ENCODE data around the gene SLFN14. TPM values are rescaled to one million over a fixed set of nuclear protein-coding genes. Genes with fewer than 3 reads are reported as not detected.
"Not testable (repeated sequence)": the region's sequence is repeated elsewhere in the genome, so short reads cannot be mapped to it uniquely, and the experiment has no call there.

The SLFN14 gene
- total RNA-seq, 1 experiment from 2014 or later, result not detected

- H3K27ac ChIP-seq, result no peak overlapping the region
- no peak for DNase-seq
- H3K36me3 ChIP-seq, result no peaks in the 10 kb centered on the region
- no peaks in the 10 kb centered on the region for H3K4me1 ChIP-seq
- H3K27me3 ChIP-seq, result peaks cover 25% of the 10 kb centered on the region
- no peak overlapping the region for H3K4me3 ChIP-seq
- peaks cover 6% of the 10 kb centered on the region; the same call in 1 of the 2 replicates for H3K9me3 ChIP-seq (replicated peaks)
Measured at GRCh38 chr17:35546487-35546886, 14.1 kb downstream of the SLFN14 start.

GRCh38 chr17:35545150-35545549, 15.5 kb downstream of the SLFN14 start:
- DNase-seq, result no peak
- Histone ChIP-seq H3K4me1 (0 out of 2 replicates have a peak, but pooled peaks cover 3% of the 10 kb centered on the region), H3K27ac (no peak overlapping the region), H3K36me3 (no peaks in the 10 kb centered on the region), H3K27me3 (peaks cover 14% of the 10 kb centered on the region), H3K4me3 (no peak overlapping the region), H3K9me3 (replicated peaks) (no peaks in the 10 kb centered on the region)

- Histone ChIP-seq H3K4me1 (0 out of 2 replicates have a peak, but pooled peaks cover 3% of the 10 kb centered on the region), H3K4me3 (no peak overlapping the region), H3K27me3 (peaks cover 5% of the 10 kb centered on the region), H3K9me3 (replicated peaks) (no peaks in the 10 kb centered on the region), H3K36me3 (no peaks in the 10 kb centered on the region), H3K27ac (no peak overlapping the region)
- DNase-seq, result peak; percentile 35 to 45
Measured at GRCh38 chr17:35543856-35544255, 16.8 kb downstream of the SLFN14 start.

- H3K9me3 ChIP-seq (replicated peaks), result no peaks in the 10 kb centered on the region
- no peak overlapping the region for H3K27ac ChIP-seq
- H3K36me3 ChIP-seq, result no peaks in the 10 kb centered on the region
- DNase-seq, result no peak
- H3K27me3 ChIP-seq, result peaks cover 6% of the 10 kb centered on the region
- H3K4me3 ChIP-seq, result no peak overlapping the region
- H3K4me1 ChIP-seq, result 0 out of 2 replicates have a peak, but pooled peaks cover 3% of the 10 kb centered on the region
Measured at GRCh38 chr17:35542990-35543389, 17.6 kb downstream of the SLFN14 start.

GRCh38 chr17:35541434-35541833, 19.2 kb downstream of the SLFN14 start:
- H3K9me3 ChIP-seq (replicated peaks), result no peaks in the 10 kb centered on the region
- peaks cover 9% of the 10 kb centered on the region for H3K27me3 ChIP-seq
- no peaks in the 10 kb centered on the region for H3K36me3 ChIP-seq
- DNase-seq, result no peak
- 0 out of 2 replicates have a peak, but pooled peaks cover 3% of the 10 kb centered on the region for H3K4me1 ChIP-seq
- H3K27ac ChIP-seq, result no peak overlapping the region
- H3K4me3 ChIP-seq, result peak overlapping the region; percentile 44

- H3K4me1 ChIP-seq, result 0 out of 2 replicates have a peak, but pooled peaks cover 3% of the 10 kb centered on the region
- DNase-seq, result peak in 1 of 2 experiments; percentile 10
- peaks cover 9% of the 10 kb centered on the region for H3K27me3 ChIP-seq
- no peaks in the 10 kb centered on the region for H3K36me3 ChIP-seq
- no peaks in the 10 kb centered on the region for H3K9me3 ChIP-seq (replicated peaks)
- H3K27ac ChIP-seq, result no peak overlapping the region
- peak overlapping the region; percentile 44 for H3K4me3 ChIP-seq
Measured at GRCh38 chr17:35540589-35541404, 19.8 kb downstream of the SLFN14 start.

GRCh38 chr17:35539659-35540026, 21.0 kb downstream of the SLFN14 start:
- Histone ChIP-seq H3K9me3 (replicated peaks) (no peaks in the 10 kb centered on the region), H3K27ac (no peak overlapping the region), H3K27me3 (peaks cover 9% of the 10 kb centered on the region), H3K4me1 (0 out of 2 replicates have a peak, but pooled peaks cover 3% of the 10 kb centered on the region), H3K36me3 (no peaks in the 10 kb centered on the region), H3K4me3 (no peak overlapping the region)
- no peak for DNase-seq

GRCh38 chr17:35537601-35538141, 22.9 kb downstream of the SLFN14 start, which contains the start of gene SLFN12L:
TSS of gene SLFN12L (minus strand) at chr17:35537678. CDS start at chr17:35522364, 15,314 bp downstream.
- no peak for DNase-seq
- no peaks in the 10 kb centered on the region for H3K9me3 ChIP-seq (replicated peaks)
- peaks cover 9% of the 10 kb centered on the region for H3K27me3 ChIP-seq
- no peak within 1 kb of the TSS for H3K27ac ChIP-seq
- H3K4me1 ChIP-seq, result 0 out of 2 replicates have a peak, but pooled peaks cover 3% of the 10 kb centered on the region
- H3K36me3 ChIP-seq, result no peaks in the 10 kb centered on the region
- H3K4me3 ChIP-seq, result no peak within 1 kb of the TSS

- H3K27me3 ChIP-seq, result peaks cover 9% of the 10 kb centered on the region
Measured at GRCh38 chr17:35536664-35537171, 23.9 kb downstream of the SLFN14 start.

GRCh38 chr17:35535406-35535805, 25.2 kb downstream of the SLFN14 start:
- not testable (repeated sequence) for H3K27me3 ChIP-seq; H3K36me3 ChIP-seq; H3K27ac ChIP-seq; H3K4me3 ChIP-seq; DNase-seq; H3K4me1 ChIP-seq; H3K9me3 ChIP-seq (replicated peaks)

More at GRCh38 chr17:35536664-35537171, 23.9 kb downstream of the SLFN14 start:
- H3K36me3 ChIP-seq, result no peaks in the 10 kb centered on the region
- DNase-seq, result no peak
- H3K4me1 ChIP-seq, result 0 out of 2 replicates have a peak, but pooled peaks cover 3% of the 10 kb centered on the region
- no peaks in the 10 kb centered on the region for H3K9me3 ChIP-seq (replicated peaks)
- no peak overlapping the region for H3K4me3 ChIP-seq
- no peak overlapping the region for H3K27ac ChIP-seq

GRCh38 chr17:35534576-35535093, 26.0 kb downstream of the SLFN14 start:
- DNase-seq, result no peak
- Histone ChIP-seq H3K36me3 (no peaks in the 10 kb centered on the region), H3K9me3 (replicated peaks) (no peaks in the 10 kb centered on the region), H3K27me3 (peaks cover 9% of the 10 kb centered on the region), H3K27ac (no peak overlapping the region), H3K4me3 (no peak overlapping the region), H3K4me1 (no peaks in the 10 kb centered on the region)

- H3K9me3 ChIP-seq (replicated peaks), result no peaks in the 10 kb centered on the region
- H3K36me3 ChIP-seq, result no peaks in the 10 kb centered on the region
- no peaks in the 10 kb centered on the region for H3K27me3 ChIP-seq
- no peak overlapping the region for H3K4me3 ChIP-seq
- no peak overlapping the region for H3K27ac ChIP-seq
- H3K4me1 ChIP-seq, result no peaks in the 10 kb centered on the region
- no peak for DNase-seq
Measured at GRCh38 chr17:35531160-35531559, 29.5 kb downstream of the SLFN14 start.

GRCh38 chr17:35529866-35530265, 30.8 kb downstream of the SLFN14 start:
- no peak for DNase-seq
- Histone ChIP-seq H3K27ac (no peak overlapping the region), H3K4me1 (no peaks in the 10 kb centered on the region), H3K36me3 (no peaks in the 10 kb centered on the region), H3K4me3 (no peak overlapping the region), H3K9me3 (replicated peaks) (no peaks in the 10 kb centered on the region), H3K27me3 (no peaks in the 10 kb centered on the region)

GRCh38 chr17:35529326-35529725, 31.3 kb downstream of the SLFN14 start:
- H3K27me3 ChIP-seq; H3K9me3 ChIP-seq (replicated peaks); H3K36me3 ChIP-seq; H3K4me3 ChIP-seq; H3K27ac ChIP-seq; DNase-seq; H3K4me1 ChIP-seq: not testable (repeated sequence)

GRCh38 chr17:35523296-35523695, 37.3 kb downstream of the SLFN14 start:
- no peak for DNase-seq
- H3K4me1 ChIP-seq, result no peaks in the 10 kb centered on the region
- H3K27ac ChIP-seq, result no peak overlapping the region
- H3K9me3 ChIP-seq (replicated peaks), result no peaks in the 10 kb centered on the region
- no peak overlapping the region for H3K4me3 ChIP-seq
- peaks cover 20% of the 10 kb centered on the region; the same call in 1 of the 2 replicates for H3K27me3 ChIP-seq
- H3K36me3 ChIP-seq, result no peaks in the 10 kb centered on the region
